ENCODE data around the gene AIPL1.

The AIPL1 gene

GRCh38 chr17:6465206-6466003 is 30.5 kb upstream of the AIPL1 start:
- no peak for TF ChIP-seq SIN3A (IDR thresholded peaks at IDR 0.05; ENCODE audit: borderline replicate concordance, insufficient read depth, low read length)
- no peak for TF ChIP-seq TAF1 (IDR thresholded peaks at IDR 0.05; ENCODE audit: borderline replicate concordance, insufficient read depth, low read length)
- no peak for TF ChIP-seq REST (IDR thresholded peaks at IDR 0.05; ENCODE audit: insufficient read depth in 1 of 2, low read depth in 2 of 2, low read length in 2 of 2)
- TF ChIP-seq POLR2AphosphoS5 (IDR thresholded peaks at IDR 0.05; ENCODE audit: low read depth, low read length): no peak
- TF ChIP-seq FOXP2 (optimal IDR thresholded peaks at IDR 0.05; ENCODE audit: borderline replicate concordance, extremely low read depth, extremely low read length, insufficient read depth): no peak

GRCh38 chr17:6464446-6465041 is 29.6 kb upstream of the AIPL1 start:
- TF ChIP-seq TAF1 (IDR thresholded peaks at IDR 0.05; ENCODE audit: borderline replicate concordance, insufficient read depth, low read length) (no peak), FOXP2 (optimal IDR thresholded peaks at IDR 0.05; ENCODE audit: borderline replicate concordance, extremely low read depth, extremely low read length, insufficient read depth) (no peak), POLR2AphosphoS5 (IDR thresholded peaks at IDR 0.05; ENCODE audit: low read depth, low read length) (no peak), REST (IDR thresholded peaks at IDR 0.05; ENCODE audit: insufficient read depth in 1 of 2, low read depth in 2 of 2, low read length in 2 of 2) (no peak), SIN3A (IDR thresholded peaks at IDR 0.05; ENCODE audit: borderline replicate concordance, insufficient read depth, low read length) (no peak)

- TF ChIP-seq SIN3A (IDR thresholded peaks at IDR 0.05; ENCODE audit: borderline replicate concordance, insufficient read depth, low read length) (no peak), REST (IDR thresholded peaks at IDR 0.05; ENCODE audit: insufficient read depth in 1 of 2, low read depth in 2 of 2, low read length in 2 of 2) (no peak), FOXP2 (optimal IDR thresholded peaks at IDR 0.05; ENCODE audit: borderline replicate concordance, extremely low read depth, extremely low read length, insufficient read depth) (no peak), POLR2AphosphoS5 (IDR thresholded peaks at IDR 0.05; ENCODE audit: low read depth, low read length) (no peak), TAF1 (IDR thresholded peaks at IDR 0.05; ENCODE audit: borderline replicate concordance, insufficient read depth, low read length) (no peak)
Observed at GRCh38 chr17:6463616-6464445, 28.9 kb upstream of the AIPL1 start.

- TF ChIP-seq POLR2AphosphoS5 (IDR thresholded peaks at IDR 0.05; ENCODE audit: low read depth, low read length): no peak
- no peak for TF ChIP-seq SIN3A (IDR thresholded peaks at IDR 0.05; ENCODE audit: borderline replicate concordance, insufficient read depth, low read length)
- TF ChIP-seq REST (IDR thresholded peaks at IDR 0.05; ENCODE audit: insufficient read depth in 1 of 2, low read depth in 2 of 2, low read length in 2 of 2): no peak
- no peak for TF ChIP-seq FOXP2 (optimal IDR thresholded peaks at IDR 0.05; ENCODE audit: borderline replicate concordance, extremely low read depth, extremely low read length, insufficient read depth)
- no peak for TF ChIP-seq TAF1 (IDR thresholded peaks at IDR 0.05; ENCODE audit: borderline replicate concordance, insufficient read depth, low read length)
Observed at GRCh38 chr17:6462692-6463091, 27.8 kb upstream of the AIPL1 start.
